Thyroid gland (tissue), 4 donors: ENCODE results near the gene MAP3K3.

ENCODE experiments used
- POLR2A ChIP-seq, 2 donors: fragments of 450-650 bp; IDR thresholded peaks; one replicate each; pipeline ENCODE4 v1.6.1; 2017; ENCODE audit warnings: antibody characterized with exemption in 2 of 2, mild to moderate bottlenecking in 2 of 2, moderate library complexity in 1 of 2
- TF ChIP-seq, protein P1 (sequence below), 6 experiments: fragments of 200-600 bp in 3 of 6; fragments of 450-650 bp in 3 of 6; sonication (generic) in 3 of 6; IDR thresholded peaks; one replicate each; pipeline ENCODE4 v1.5.1; 2016 to 2019; ENCODE audit warnings: antibody characterized with exemption in 6 of 6, mild to moderate bottlenecking in 2 of 6, inconsistent platforms in 1 of 6, moderate library complexity in 1 of 6

DNA sequence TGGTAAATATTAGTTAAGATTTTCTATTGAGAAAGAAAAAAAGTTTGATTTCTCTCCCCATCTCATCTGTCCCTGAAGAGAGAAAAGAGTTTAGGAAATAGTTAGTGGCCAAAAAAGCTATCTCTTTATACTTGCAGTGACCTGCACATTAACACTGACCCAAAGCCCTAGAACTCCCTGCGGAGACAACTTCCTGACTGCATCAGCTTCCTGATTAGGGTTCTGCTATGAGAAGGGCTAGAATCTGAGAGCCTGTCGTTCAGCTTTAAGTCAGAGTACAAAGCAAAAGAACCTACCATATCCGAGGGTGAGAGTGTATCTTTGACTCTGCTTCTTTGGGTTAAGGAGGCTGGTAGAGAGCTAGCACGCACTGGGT is 53.0 kb downstream of the MAP3K3 start:
- TF ChIP-seq, protein P1, sequence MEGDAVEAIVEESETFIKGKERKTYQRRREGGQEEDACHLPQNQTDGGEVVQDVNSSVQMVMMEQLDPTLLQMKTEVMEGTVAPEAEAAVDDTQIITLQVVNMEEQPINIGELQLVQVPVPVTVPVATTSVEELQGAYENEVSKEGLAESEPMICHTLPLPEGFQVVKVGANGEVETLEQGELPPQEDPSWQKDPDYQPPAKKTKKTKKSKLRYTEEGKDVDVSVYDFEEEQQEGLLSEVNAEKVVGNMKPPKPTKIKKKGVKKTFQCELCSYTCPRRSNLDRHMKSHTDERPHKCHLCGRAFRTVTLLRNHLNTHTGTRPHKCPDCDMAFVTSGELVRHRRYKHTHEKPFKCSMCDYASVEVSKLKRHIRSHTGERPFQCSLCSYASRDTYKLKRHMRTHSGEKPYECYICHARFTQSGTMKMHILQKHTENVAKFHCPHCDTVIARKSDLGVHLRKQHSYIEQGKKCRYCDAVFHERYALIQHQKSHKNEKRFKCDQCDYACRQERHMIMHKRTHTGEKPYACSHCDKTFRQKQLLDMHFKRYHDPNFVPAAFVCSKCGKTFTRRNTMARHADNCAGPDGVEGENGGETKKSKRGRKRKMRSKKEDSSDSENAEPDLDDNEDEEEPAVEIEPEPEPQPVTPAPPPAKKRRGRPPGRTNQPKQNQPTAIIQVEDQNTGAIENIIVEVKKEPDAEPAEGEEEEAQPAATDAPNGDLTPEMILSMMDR (IDR thresholded peaks at IDR 0.05), result no peak
- TF ChIP-seq POLR2A (IDR thresholded peaks at IDR 0.05), result no peak
